Measurements from ENCODE around the gene DGAT2L6.
"Not testable (repeated sequence)": the region's sequence is repeated elsewhere in the genome, so short reads cannot be mapped to it uniquely, and the experiment has no call there.

DNA sequence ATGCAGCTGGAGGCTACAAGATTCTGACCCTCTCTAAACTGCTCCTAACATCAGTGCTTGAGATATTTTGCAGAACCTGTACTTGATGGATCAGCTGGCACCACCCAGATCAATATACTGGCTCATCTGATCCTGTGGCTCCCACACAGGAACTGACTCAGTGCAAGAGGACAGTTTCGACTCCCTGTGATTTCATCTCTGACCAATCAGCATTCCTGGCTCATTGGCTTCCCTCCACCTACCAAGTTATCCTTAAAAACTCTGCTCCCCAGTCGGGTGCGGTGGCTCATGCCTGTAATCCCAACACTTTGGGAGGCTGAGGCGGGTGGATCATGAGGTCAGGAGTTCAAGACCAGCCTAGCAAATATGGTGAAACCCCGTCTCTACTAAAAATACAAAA lies 66.3 kb downstream of the DGAT2L6 start:
- TF ChIP-seq, protein P1, sequence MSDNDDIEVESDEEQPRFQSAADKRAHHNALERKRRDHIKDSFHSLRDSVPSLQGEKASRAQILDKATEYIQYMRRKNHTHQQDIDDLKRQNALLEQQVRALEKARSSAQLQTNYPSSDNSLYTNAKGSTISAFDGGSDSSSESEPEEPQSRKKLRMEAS (IDR thresholded peaks at IDR 0.05), result not testable (repeated sequence)
- TF ChIP-seq, protein P2, sequence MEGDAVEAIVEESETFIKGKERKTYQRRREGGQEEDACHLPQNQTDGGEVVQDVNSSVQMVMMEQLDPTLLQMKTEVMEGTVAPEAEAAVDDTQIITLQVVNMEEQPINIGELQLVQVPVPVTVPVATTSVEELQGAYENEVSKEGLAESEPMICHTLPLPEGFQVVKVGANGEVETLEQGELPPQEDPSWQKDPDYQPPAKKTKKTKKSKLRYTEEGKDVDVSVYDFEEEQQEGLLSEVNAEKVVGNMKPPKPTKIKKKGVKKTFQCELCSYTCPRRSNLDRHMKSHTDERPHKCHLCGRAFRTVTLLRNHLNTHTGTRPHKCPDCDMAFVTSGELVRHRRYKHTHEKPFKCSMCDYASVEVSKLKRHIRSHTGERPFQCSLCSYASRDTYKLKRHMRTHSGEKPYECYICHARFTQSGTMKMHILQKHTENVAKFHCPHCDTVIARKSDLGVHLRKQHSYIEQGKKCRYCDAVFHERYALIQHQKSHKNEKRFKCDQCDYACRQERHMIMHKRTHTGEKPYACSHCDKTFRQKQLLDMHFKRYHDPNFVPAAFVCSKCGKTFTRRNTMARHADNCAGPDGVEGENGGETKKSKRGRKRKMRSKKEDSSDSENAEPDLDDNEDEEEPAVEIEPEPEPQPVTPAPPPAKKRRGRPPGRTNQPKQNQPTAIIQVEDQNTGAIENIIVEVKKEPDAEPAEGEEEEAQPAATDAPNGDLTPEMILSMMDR (IDR thresholded peaks at IDR 0.05; ENCODE audit: low read depth, low read length, missing input control), result not testable (repeated sequence)
- TF ChIP-seq, protein P3, sequence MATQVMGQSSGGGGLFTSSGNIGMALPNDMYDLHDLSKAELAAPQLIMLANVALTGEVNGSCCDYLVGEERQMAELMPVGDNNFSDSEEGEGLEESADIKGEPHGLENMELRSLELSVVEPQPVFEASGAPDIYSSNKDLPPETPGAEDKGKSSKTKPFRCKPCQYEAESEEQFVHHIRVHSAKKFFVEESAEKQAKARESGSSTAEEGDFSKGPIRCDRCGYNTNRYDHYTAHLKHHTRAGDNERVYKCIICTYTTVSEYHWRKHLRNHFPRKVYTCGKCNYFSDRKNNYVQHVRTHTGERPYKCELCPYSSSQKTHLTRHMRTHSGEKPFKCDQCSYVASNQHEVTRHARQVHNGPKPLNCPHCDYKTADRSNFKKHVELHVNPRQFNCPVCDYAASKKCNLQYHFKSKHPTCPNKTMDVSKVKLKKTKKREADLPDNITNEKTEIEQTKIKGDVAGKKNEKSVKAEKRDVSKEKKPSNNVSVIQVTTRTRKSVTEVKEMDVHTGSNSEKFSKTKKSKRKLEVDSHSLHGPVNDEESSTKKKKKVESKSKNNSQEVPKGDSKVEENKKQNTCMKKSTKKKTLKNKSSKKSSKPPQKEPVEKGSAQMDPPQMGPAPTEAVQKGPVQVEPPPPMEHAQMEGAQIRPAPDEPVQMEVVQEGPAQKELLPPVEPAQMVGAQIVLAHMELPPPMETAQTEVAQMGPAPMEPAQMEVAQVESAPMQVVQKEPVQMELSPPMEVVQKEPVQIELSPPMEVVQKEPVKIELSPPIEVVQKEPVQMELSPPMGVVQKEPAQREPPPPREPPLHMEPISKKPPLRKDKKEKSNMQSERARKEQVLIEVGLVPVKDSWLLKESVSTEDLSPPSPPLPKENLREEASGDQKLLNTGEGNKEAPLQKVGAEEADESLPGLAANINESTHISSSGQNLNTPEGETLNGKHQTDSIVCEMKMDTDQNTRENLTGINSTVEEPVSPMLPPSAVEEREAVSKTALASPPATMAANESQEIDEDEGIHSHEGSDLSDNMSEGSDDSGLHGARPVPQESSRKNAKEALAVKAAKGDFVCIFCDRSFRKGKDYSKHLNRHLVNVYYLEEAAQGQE (IDR thresholded peaks at IDR 0.05), result not testable (repeated sequence)
- TF ChIP-seq JUND (IDR thresholded peaks at IDR 0.05), result not testable (repeated sequence)

Data from liver (tissue), 3 donors.